A673 (cell line): ENCODE results near the gene ANGPTL2.

Source experiments
- EZH2 ChIP-seq: fragments of 200-600 bp; sonication (generic); IDR thresholded peaks from 2 replicates; pipeline ENCODE4 v1.6.1; 2017; ENCODE audit warnings: borderline replicate concordance, low read depth, mild to moderate bottlenecking, mixed read lengths, antibody characterized with exemption, low read length; ENCODE audit not compliant: poor library complexity, severe bottlenecking
- TF ChIP-seq, protein P1 (sequence below): fragments of 300-800, 200-600 bp; sonication (generic); conservative IDR thresholded peaks from 2 replicates; pipeline ENCODE4 v1.5.1; 2017; ENCODE audit warnings: low read depth, mild to moderate bottlenecking, antibody characterized with exemption, low read length, moderate library complexity, mixed read lengths

DNA sequence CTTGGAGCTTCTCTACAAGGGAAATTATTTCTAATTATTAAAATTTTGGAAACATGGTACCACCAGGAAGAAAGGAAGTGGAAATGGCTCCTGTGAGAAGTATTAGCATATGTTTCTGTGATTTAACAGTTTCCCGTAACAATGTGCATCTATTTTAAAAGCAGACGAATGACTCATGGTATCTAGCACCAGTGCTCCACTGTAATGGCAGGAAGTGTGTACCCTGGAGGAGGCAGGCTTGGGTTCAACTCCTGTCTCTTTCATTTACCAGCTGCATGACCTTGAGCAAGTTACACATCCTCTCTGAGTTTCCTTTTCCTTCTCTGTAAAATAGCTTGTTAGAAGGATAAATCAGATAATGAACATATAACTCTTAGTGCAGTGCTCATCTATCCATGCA, 41.0 kb upstream of the ANGPTL2 start:
- TF ChIP-seq, protein P1, sequence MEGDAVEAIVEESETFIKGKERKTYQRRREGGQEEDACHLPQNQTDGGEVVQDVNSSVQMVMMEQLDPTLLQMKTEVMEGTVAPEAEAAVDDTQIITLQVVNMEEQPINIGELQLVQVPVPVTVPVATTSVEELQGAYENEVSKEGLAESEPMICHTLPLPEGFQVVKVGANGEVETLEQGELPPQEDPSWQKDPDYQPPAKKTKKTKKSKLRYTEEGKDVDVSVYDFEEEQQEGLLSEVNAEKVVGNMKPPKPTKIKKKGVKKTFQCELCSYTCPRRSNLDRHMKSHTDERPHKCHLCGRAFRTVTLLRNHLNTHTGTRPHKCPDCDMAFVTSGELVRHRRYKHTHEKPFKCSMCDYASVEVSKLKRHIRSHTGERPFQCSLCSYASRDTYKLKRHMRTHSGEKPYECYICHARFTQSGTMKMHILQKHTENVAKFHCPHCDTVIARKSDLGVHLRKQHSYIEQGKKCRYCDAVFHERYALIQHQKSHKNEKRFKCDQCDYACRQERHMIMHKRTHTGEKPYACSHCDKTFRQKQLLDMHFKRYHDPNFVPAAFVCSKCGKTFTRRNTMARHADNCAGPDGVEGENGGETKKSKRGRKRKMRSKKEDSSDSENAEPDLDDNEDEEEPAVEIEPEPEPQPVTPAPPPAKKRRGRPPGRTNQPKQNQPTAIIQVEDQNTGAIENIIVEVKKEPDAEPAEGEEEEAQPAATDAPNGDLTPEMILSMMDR: no peak
- TF ChIP-seq EZH2: no peak
